ENCODE data around the gene FSCN2.
A peak's percentile ranks its signal among the peaks of the same experiment; 100 is the strongest.

Gene FSCN2

GRCh38 chr17:81519284-81520020 is 8.7 kb upstream of the FSCN2 start:
- POLR2A ChIA-PET (ENCODE audit: low non-redundant PET), result interaction anchor here (0.5 to 1.3 kb wide), 2 partner anchors 32 to 82 kb away, joined by 3 read pairs; no protein-coding TSS in a partner anchor
- peak; percentile 77 for TF ChIP-seq CTCF (conservative IDR thresholded peaks at IDR 0.05; ENCODE audit: low read depth)
- peak overlapping the region; percentile 99 for H3K27ac ChIP-seq
- DNase-seq (ENCODE audit: low spot score), result peak; percentile 49
- CTCF ChIA-PET, result interaction anchor here (0.6 to 1.6 kb wide), 9 partner anchors 10 to 320 kb away, joined by 3 to 9 read pairs (median 4); partner anchors contain the start of gene FAAP100

GRCh38 chr17:81520021-81520901 is 7.9 kb upstream of the FSCN2 start:
- H3K27ac ChIP-seq, result no peak overlapping the region
- POLR2A ChIA-PET (ENCODE audit: low non-redundant PET), result no interaction called here

GRCh38 chr17:81522491-81523401 is 5.4 kb upstream of the FSCN2 start:
- ChIA-PET CTCF (interaction anchor here (0.7 kb wide), 1 partner anchor 22 kb away, joined by 4 read pairs; no protein-coding TSS in a partner anchor), POLR2A (ENCODE audit: low non-redundant PET) (no interaction called here)
- TF ChIP-seq CTCF (conservative IDR thresholded peaks at IDR 0.05; ENCODE audit: low read depth), result no peak
- DNase-seq (ENCODE audit: low spot score), result no peak
- H3K27ac ChIP-seq, result peak overlapping the region; percentile 59

More at GRCh38 chr17:81520021-81520901, 7.9 kb upstream of the FSCN2 start:
- DNase-seq (ENCODE audit: low spot score), result no peak
- CTCF ChIA-PET, result interaction anchor here (0.6 to 1.6 kb wide), 3 partner anchors 18 to 36 kb away, joined by 3 to 9 read pairs (median 4); no protein-coding TSS in a partner anchor
- no peak for TF ChIP-seq CTCF (conservative IDR thresholded peaks at IDR 0.05; ENCODE audit: low read depth)

- peak; percentile 28 for DNase-seq (ENCODE audit: low spot score)
- TF ChIP-seq CTCF (conservative IDR thresholded peaks at IDR 0.05; ENCODE audit: low read depth), result no peak
- POLR2A ChIA-PET (ENCODE audit: low non-redundant PET), result no interaction called here
- peak overlapping the region; percentile 59 for H3K27ac ChIP-seq
- CTCF ChIA-PET, result no interaction called here
Measured at GRCh38 chr17:81523402-81524038, 4.7 kb upstream of the FSCN2 start.

- H3K27ac ChIP-seq, result peak overlapping the region; percentile 59
- ChIA-PET POLR2A (ENCODE audit: low non-redundant PET) (no interaction called here), CTCF (no interaction called here)
- TF ChIP-seq CTCF (conservative IDR thresholded peaks at IDR 0.05; ENCODE audit: low read depth), result no peak
- no peak for DNase-seq (ENCODE audit: low spot score)
Measured at GRCh38 chr17:81524039-81524864, 3.9 kb upstream of the FSCN2 start.
